ENCODE data around the gene FAS. TPM values are rescaled to one million over a fixed set of nuclear protein-coding genes. Genes with fewer than 3 reads are reported as not detected.

FAS gene
- total and polyA plus RNA-seq, 2 experiments from 2014 or later: 0.77 to 1.2 TPM

- H3K9me3 ChIP-seq (ENCODE audit: low read depth): no peaks in the 10 kb centered on the region
- no peaks in the 10 kb centered on the region for H3K36me3 ChIP-seq
- no peak for DNase-seq (ENCODE audit: low read depth in 1 of 2, low spot score in 1 of 2)
- no peak overlapping the region for H3K4me3 ChIP-seq
- no peaks in the 10 kb centered on the region for H3K4me1 ChIP-seq (ENCODE audit: low read depth)
- no peak for TF ChIP-seq CTCF (IDR thresholded peaks at IDR 0.05; ENCODE audit: low read depth, low read length)
- no peak overlapping the region for H3K27ac ChIP-seq
- no peaks in the 10 kb centered on the region for H3K27me3 ChIP-seq
Observed at GRCh38 chr10:89037096-89037495, 46.5 kb downstream of the FAS start.

GRCh38 chr10:89042562-89042961 is 52.0 kb downstream of the FAS start:
- Histone ChIP-seq H3K36me3 (no peaks in the 10 kb centered on the region), H3K9me3 (ENCODE audit: low read depth) (no peaks in the 10 kb centered on the region), H3K4me3 (no peak overlapping the region), H3K4me1 (ENCODE audit: low read depth) (no peaks in the 10 kb centered on the region), H3K27me3 (no peaks in the 10 kb centered on the region), H3K27ac (no peak overlapping the region)
- DNase-seq (ENCODE audit: low read depth in 1 of 2, low spot score in 1 of 2): no peak
- no peak for TF ChIP-seq CTCF (IDR thresholded peaks at IDR 0.05; ENCODE audit: low read depth, low read length)

- no peak for TF ChIP-seq CTCF (IDR thresholded peaks at IDR 0.05; ENCODE audit: low read depth, low read length)
- Histone ChIP-seq H3K4me3 (no peak overlapping the region), H3K9me3 (ENCODE audit: low read depth) (no peaks in the 10 kb centered on the region), H3K27me3 (no peaks in the 10 kb centered on the region), H3K27ac (no peak overlapping the region), H3K36me3 (no peaks in the 10 kb centered on the region), H3K4me1 (ENCODE audit: low read depth) (no peaks in the 10 kb centered on the region)
- no peak for DNase-seq (ENCODE audit: low read depth in 1 of 2, low spot score in 1 of 2)
Observed at GRCh38 chr10:89043052-89043451, 52.5 kb downstream of the FAS start.

- Histone ChIP-seq H3K36me3 (no peaks in the 10 kb centered on the region), H3K27ac (no peak overlapping the region)
Observed at GRCh38 chr10:89047397-89047796, 56.8 kb downstream of the FAS start.

GRCh38 chr10:89051593-89051992 is 61.0 kb downstream of the FAS start:
- Histone ChIP-seq H3K9me3 (ENCODE audit: low read depth) (no peaks in the 10 kb centered on the region), H3K36me3 (no peaks in the 10 kb centered on the region), H3K27ac (no peak overlapping the region), H3K4me3 (no peak overlapping the region), H3K27me3 (no peaks in the 10 kb centered on the region), H3K4me1 (ENCODE audit: low read depth) (peaks cover 4% of the 10 kb centered on the region)
- DNase-seq (ENCODE audit: low read depth in 1 of 2, low spot score in 1 of 2): no peak
- TF ChIP-seq CTCF (IDR thresholded peaks at IDR 0.05; ENCODE audit: low read depth, low read length): no peak

More at GRCh38 chr10:89047397-89047796, 56.8 kb downstream of the FAS start:
- H3K4me3 ChIP-seq: no peak overlapping the region
- TF ChIP-seq CTCF (IDR thresholded peaks at IDR 0.05; ENCODE audit: low read depth, low read length): no peak
- H3K27me3 ChIP-seq: no peaks in the 10 kb centered on the region
- no peaks in the 10 kb centered on the region for H3K4me1 ChIP-seq (ENCODE audit: low read depth)
- no peaks in the 10 kb centered on the region for H3K9me3 ChIP-seq (ENCODE audit: low read depth)
- DNase-seq (ENCODE audit: low read depth in 1 of 2, low spot score in 1 of 2): peak in 1 of 2 donors; percentile 51

GRCh38 chr10:89053555-89053954 is 63.0 kb downstream of the FAS start:
- H3K4me1 ChIP-seq (ENCODE audit: low read depth): peaks cover 4% of the 10 kb centered on the region
- H3K27ac ChIP-seq: no peak overlapping the region
- TF ChIP-seq CTCF (IDR thresholded peaks at IDR 0.05; ENCODE audit: low read depth, low read length): no peak
- no peaks in the 10 kb centered on the region for H3K27me3 ChIP-seq
- no peak overlapping the region for H3K4me3 ChIP-seq
- no peaks in the 10 kb centered on the region for H3K9me3 ChIP-seq (ENCODE audit: low read depth)
- DNase-seq (ENCODE audit: low read depth in 1 of 2, low spot score in 1 of 2): peak in 1 of 2 donors; percentile 14
- H3K36me3 ChIP-seq: no peaks in the 10 kb centered on the region
